Retinal pigment epithelial cell (primary cell): Measurements from ENCODE around the gene JUP.
"Not testable (repeated sequence)": the region's sequence is repeated elsewhere in the genome, so short reads cannot be mapped to it uniquely, and the experiment has no call there.

Experiments
- DNase-seq: peaks from one replicate; pipeline ENCODE4 v3.0.0-alpha.2; 2010; ENCODE audit warnings: low read depth
- H3K4me3 ChIP-seq: 2 replicates; pipeline ENCODE4 v1.5.1; 2011; ENCODE audit warnings: mild to moderate bottlenecking, low read length, control low read depth, moderate library complexity
- TF ChIP-seq, protein P1 (sequence below): conservative IDR thresholded peaks from 2 replicates; pipeline ENCODE4 v1.5.1; 2011; ENCODE audit warnings: low read depth, low read length, control low read depth, inconsistent platforms

The JUP gene

DNA sequence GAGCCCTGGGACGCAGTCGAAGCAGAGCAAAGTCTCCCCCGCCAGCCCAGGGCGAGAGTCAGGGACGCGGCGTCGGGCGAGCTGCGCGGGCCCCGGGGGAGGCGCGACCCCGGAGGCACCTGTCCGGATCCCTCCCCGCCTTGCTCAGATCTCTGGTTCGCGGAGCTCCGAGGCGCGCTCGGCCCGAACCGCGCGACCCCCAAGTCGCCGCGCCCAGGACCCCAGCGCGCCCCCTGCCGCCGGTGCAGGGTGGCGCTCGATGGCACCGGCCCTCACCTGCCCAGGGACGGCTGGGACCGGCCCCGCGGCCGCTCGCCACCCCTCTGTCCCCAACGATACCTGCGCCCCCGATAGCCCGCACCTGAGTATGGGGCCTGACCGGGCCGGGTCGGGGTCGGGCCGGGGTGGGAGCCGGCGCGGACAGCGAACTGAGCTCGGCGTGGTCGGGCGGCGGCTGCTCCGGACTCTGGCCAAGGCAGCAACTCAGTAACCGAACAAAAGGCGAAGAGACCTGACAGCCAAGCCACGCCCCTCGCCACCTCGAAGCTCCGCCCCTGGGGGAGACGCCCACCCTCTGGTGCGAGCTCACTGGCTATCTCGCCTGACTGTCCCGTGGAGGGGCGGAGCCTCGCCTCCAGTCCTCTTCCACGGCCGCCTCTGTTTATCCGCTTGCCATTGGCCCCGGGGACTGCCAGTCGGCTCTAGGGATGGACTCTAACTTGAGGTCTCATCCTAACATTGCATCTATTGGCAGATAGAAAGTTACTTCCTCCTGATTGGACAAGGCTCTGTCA is at the start of gene JUP:
Gene JUP, minus strand, starts transcription at position 485 of the 794 bp plus-strand sequence. CDS start 14,857 bp downstream, outside the sequence.
- TF ChIP-seq, protein P1, sequence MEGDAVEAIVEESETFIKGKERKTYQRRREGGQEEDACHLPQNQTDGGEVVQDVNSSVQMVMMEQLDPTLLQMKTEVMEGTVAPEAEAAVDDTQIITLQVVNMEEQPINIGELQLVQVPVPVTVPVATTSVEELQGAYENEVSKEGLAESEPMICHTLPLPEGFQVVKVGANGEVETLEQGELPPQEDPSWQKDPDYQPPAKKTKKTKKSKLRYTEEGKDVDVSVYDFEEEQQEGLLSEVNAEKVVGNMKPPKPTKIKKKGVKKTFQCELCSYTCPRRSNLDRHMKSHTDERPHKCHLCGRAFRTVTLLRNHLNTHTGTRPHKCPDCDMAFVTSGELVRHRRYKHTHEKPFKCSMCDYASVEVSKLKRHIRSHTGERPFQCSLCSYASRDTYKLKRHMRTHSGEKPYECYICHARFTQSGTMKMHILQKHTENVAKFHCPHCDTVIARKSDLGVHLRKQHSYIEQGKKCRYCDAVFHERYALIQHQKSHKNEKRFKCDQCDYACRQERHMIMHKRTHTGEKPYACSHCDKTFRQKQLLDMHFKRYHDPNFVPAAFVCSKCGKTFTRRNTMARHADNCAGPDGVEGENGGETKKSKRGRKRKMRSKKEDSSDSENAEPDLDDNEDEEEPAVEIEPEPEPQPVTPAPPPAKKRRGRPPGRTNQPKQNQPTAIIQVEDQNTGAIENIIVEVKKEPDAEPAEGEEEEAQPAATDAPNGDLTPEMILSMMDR = no peak
- peak; percentile 98 for DNase-seq
- peak within 1 kb of the TSS; percentile 65 for H3K4me3 ChIP-seq

DNA sequence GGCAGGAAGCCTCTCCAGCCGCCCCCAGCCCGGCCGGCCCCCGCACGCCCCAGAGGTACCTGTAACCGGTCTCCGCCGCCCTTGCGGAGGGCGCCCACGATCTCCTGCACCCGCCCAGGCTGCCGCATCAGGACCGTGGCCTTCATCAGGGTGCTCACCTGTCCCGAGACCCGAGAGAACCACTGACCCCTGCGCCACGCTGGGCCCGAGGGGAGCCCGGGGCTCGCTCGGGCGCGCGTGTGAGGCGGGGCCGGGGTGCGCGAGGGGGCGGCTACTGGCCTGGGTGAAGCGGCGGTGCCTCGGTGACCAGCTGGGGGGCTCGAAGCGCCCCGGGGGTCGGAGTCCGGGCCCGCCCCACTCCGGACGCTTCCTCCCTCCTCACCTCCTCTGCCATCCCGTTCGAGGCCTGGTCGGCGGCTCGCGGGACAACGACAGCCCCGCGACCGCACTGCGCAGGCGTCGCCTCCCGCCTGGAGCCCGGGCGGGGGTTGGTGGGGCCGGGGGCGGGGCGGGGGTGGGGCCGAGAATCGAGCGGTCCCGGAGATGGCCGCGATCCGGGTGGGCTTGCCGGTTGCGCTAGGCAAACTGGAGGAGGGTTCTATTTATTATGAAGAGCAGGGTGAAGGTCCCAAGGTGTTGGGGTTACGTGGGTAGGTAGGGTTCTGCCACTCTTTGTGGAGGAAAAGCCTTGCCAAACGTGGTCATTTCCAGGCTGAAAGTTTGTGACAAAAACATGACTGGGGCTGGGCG is 49.5 kb upstream of the JUP start, which contains the start of gene NT5C3B:
Gene NT5C3B, minus strand, starts transcription at position 433 of the 750 bp plus-strand sequence. Its CDS starts 39 bp downstream, at position 394.
- no peak for DNase-seq
- peak within 1 kb of the TSS; percentile 69 for H3K4me3 ChIP-seq
- TF ChIP-seq, protein P1 = no peak

DNA sequence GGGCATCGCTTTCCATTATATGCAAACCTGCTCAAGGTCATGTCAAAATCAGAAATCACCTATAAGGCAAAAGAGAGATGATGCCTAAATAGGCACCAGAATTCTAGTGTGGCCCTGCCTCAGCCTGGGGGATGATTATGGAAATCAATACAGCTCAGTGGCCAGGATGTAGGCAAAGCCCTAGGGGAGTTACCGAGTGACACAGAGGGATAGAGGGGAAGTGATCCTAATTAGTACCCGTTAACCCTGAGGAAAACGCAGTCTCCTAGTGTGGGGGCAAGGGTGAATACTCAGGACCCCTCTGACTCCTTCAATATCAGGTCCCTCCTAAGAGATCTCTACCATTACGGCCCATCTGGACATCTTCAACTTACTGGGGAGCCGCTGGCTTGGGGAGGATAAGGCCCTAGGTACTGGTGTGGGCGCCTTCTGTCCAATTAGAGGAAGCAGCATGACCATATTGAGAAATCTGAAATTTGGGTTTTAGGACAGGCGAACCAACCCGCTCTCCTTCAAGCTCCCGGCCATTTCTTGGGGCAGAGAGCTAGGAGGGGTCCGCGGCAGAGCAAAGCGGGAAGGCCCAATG is 48.8 kb upstream of the JUP start:
- TF ChIP-seq, protein P1 = no peak
- no peak for DNase-seq
- H3K4me3 ChIP-seq = peak overlapping the region; percentile 69

DNA sequence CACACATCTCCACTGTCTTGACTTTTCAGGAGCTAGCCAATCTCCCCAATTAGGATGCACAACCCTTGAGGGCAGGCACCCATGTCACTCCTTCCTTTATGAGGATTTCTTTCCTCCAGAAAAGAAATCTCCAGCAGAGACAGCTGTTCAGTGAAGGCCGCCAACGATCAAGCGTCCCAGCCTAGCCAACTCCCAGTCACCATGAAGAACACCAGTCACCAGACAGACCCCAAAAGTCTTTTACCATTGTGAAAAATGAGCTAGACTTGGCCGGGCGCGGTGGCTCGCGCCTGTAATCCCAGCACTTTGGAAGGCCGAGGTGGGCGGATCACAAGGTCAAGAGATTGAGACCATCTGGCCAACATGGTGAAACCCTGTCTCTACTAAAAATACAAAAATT is 43.5 kb upstream of the JUP start:
- not testable (repeated sequence) for DNase-seq, H3K4me3 ChIP-seq

DNA sequence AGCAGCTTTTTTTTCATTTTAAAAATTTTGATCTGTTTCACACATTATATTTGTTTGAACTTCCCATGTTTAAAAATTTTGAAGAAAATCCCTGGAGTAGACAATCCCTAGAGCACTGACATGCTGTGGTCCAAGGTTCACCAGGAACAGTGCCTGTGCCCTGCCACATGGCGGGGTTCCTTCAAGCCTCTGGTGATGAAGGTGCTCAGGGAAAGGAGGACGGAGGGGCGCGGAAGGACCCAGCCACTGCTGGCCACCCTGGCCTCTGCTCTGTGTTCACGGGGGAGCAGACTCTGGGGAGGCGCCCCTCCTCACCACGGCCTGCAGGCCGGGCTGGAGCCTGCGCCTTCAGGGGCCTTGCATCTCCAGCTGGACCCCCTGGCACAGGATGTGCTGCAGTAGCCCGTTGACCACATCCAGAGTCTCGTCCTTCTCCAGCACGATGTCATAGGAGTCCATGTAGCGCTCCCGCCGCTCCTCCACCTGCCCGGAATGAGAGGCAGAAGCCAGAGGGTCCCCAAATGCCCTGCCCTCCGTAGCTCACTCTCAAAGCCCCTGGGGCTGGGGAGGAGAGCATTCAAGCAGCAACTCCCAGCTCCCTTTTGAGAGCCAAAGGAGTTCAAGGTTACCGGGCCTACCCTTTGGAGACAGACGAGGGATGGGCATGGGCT is 38.8 kb upstream of the JUP start:
- no peak overlapping the region for H3K4me3 ChIP-seq
- no peak for DNase-seq
- TF ChIP-seq, protein P1 = no peak

DNA sequence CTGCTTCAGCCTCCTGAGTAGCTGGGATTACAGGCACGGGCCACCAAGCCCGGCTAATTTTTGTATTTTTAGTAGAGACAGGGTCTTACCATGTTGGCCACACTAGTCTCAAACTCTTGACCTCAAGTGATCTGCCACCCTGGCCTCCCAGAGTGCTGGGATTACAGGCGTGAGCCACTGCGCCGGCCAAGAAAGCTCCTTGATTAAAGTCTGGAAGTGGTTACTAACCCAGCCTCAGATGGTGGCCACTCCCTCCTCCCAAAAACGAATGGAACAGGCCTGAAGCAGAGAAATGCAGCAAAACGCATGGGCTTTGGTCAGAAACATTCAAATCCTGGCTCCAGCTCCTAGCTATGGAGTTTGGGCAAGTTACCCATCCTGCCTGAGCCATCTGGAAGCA is 37.6 kb upstream of the JUP start:
- DNase-seq = no peak
- TF ChIP-seq, protein P1 = no peak
- H3K4me3 ChIP-seq = no peak overlapping the region

DNA sequence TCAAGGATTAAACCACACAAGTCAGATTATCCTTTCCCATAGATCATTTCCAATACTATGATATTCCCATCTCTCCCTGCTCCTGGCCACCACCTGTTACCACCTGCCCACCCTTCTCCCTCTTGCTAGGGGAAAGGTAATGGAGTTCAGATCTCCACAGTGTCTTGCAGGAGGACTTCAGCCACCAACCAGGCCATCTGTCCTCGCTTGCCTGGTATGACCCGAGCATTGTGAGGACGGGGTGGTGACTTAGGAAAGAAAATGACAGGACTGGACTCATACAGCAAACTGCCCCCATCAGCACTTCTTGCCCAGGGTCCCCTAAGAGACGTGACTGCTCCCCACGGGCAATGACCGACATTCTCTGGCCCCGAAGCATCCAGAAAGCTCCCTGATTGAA is 37.1 kb upstream of the JUP start:
- DNase-seq = no peak
- TF ChIP-seq, protein P1 = no peak
- no peak overlapping the region for H3K4me3 ChIP-seq
